AG08396 (cell line): Measurements from ENCODE around the gene MTPN.

Experiments
- DNase-seq: peaks from one replicate; pipeline ENCODE4 v3.0.0; 2012; ENCODE audit warnings: low spot score, mixed read lengths

Gene MTPN

DNA sequence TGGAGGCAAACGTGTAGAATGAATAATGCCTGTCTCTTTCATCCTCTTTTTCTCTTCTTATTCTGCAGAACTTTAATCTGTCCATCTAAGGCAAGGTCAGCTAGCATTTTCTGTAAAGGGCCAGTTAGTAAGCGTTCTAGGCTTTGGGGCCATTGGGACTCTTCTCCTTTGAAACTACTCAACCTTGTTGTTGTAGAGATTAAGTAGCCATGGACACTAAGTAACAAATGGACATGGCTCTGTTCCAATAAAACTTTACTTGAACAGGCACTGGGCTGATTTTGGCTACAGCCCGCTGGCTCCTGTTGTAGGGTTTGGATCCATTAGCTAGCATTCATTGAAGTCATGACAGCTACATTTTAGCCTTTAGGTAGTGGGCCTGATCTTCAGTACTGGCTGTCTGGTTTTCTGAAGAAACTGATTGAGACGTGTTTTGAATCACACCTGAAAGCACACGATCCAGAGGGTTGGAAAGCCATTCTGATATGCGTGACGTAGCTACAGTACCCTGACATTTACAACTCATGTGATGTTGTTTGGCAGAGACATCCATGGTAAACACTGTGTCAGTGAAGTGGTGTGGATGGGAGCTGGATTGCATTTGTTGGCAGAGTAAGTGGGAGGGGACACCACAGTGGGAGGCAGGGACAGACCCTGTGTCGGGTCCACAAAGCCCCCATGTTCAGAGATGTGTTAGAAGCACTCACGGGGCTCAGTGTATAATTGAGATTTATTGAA lies 92.5 kb downstream of the MTPN start:
- no peak for DNase-seq

DNA sequence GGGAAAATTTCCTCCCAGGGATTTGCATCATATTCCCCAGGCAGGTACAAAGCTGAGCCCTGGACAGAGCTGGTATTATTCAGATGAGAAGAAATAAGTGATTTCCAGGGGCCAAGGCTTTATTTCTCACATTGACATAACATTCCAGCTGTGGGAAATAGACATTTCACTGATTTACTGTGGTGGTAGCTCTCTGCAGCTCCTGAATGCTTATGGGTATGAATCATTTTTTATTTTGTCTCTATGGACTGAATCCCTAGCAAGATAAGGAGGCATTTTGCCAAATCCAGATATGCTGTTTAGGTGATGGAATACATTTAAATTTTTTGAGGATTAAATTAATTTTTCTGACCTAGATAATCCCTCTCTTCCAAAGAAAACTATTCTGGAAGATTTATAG lies 97.9 kb downstream of the MTPN start:
- DNase-seq, result no peak

- no peak for DNase-seq
These were observed 98.9 kb downstream of the MTPN start for GRCh38 chr7:135878284-135878683.

- peak; percentile 33 for DNase-seq
These were observed 99.4 kb downstream of the MTPN start for GRCh38 chr7:135877805-135878204.
